Prostate gland (tissue), 2 donors: ENCODE data around the gene LRP8. TPM values are rescaled to one million over a fixed set of nuclear protein-coding genes. Genes with fewer than 3 reads are reported as not detected.

Experiments
- DNase-seq: peaks from one replicate; pipeline ENCODE4 v3.0.0-alpha.2; 2019; ENCODE audit warnings: low spot score
- H3K27ac ChIP-seq, 2 donors: fragments of 200-600 bp; sonication (generic); 2 replicates each; pipeline ENCODE4 v1.5.1; 2017 to 2019
- H3K27me3 ChIP-seq: fragments of 200-600 bp; sonication (generic); replicated peaks from 2 replicates; pipeline ENCODE4 v1.5.1; 2019; ENCODE audit not compliant: insufficient read depth
- H3K36me3 ChIP-seq, 2 donors: fragments of 200-600 bp; sonication (generic); 1 replicate in 1 of 2; 2 replicates in 1 of 2; pipeline versions ENCODE4 v1.5.1 to v1.8.1; 2017 to 2019
- H3K4me1 ChIP-seq: fragments of 200-600 bp; sonication (generic); replicated peaks from 2 replicates; pipeline ENCODE4 v1.5.1; 2019
- H3K4me3 ChIP-seq, 2 donors: fragments of 200-600 bp; sonication (generic); 2 replicates each; pipeline ENCODE4 v1.5.1; 2017 to 2019
- H3K9me3 ChIP-seq: fragments of 200-600 bp; sonication (generic); 2 replicates; pipeline ENCODE4 v1.5.1; 2017
- CTCF ChIP-seq, 4 experiments: fragments of 200-600 bp in 2 of 4; fragments of 450-650 bp in 2 of 4; sonication (generic) in 2 of 4; IDR thresholded peaks; 1 replicate in 3 of 4; 2 replicates in 1 of 4; pipeline ENCODE4 v1.5.1; 2016 to 2019; ENCODE audit warnings: antibody characterized with exemption in 4 of 4, mild to moderate bottlenecking in 2 of 4, moderate library complexity in 2 of 4
- POLR2A ChIP-seq: fragments of 450-650 bp; IDR thresholded peaks from one replicate; pipeline ENCODE4 v1.6.1; 2016; ENCODE audit warnings: antibody characterized with exemption, mild to moderate bottlenecking
- POLR2AphosphoS5 ChIP-seq: sonication (generic); formaldehyde crosslinking; IDR thresholded peaks from one replicate; pipeline ENCODE4 v1.6.1; 2017; ENCODE audit warnings: antibody characterized with exemption
- WGBS: methylation state at CpG from one replicate; pipeline ENCODE4 v1.1.5; 2018; 5-methylcytosine and 5-hydroxymethylcytosine counted together
- intact Hi-C: fragments of 100-400 bp; cut with DNase I; formaldehyde crosslinking; loops from one replicate; pipeline ENCODE4 v1.14.2; 2022
- total RNA-seq, 2 donors: library from RNA; depleted of rRNA; stranded (reverse); fragments of >200 nt; gene quantifications; one replicate each; pipeline ENCODE4 v1.1.0, GENCODE V29; 2016

LRP8 gene
- total RNA-seq, 2 donors from 2014 or later = 6.7 to 130 TPM

GRCh38 chr1:53280496-53280895 is 47.4 kb downstream of the LRP8 start:
- H3K4me3 ChIP-seq = no peak overlapping the region
- TF ChIP-seq CTCF (IDR thresholded peaks at IDR 0.05) (no peak), POLR2A (no peak), POLR2AphosphoS5 (no peak)
- no peaks in the 10 kb centered on the region for H3K36me3 ChIP-seq
- no peaks in the 10 kb centered on the region for H3K9me3 ChIP-seq
- no peaks in the 10 kb centered on the region for H3K27me3 ChIP-seq
- H3K27ac ChIP-seq = no peak overlapping the region
- 85% methylated on average over 8 of the region's 8 CpGs for WGBS
- DNase-seq = no peak
- H3K4me1 ChIP-seq = no peaks in the 10 kb centered on the region
- intact Hi-C loops = no loop called here

- Histone ChIP-seq H3K27ac (no peak overlapping the region), H3K36me3 (no peaks in the 10 kb centered on the region), H3K4me3 (no peak overlapping the region), H3K4me1 (no peaks in the 10 kb centered on the region), H3K27me3 (no peaks in the 10 kb centered on the region), H3K9me3 (no peaks in the 10 kb centered on the region)
- no peak for DNase-seq
- intact Hi-C loops = no loop called here
- TF ChIP-seq POLR2AphosphoS5 (no peak), POLR2A (no peak), CTCF (IDR thresholded peaks at IDR 0.05) (no peak)
- 81% methylated on average over 13 of the region's 14 CpGs for WGBS
Observed at GRCh38 chr1:53279296-53280200, 48.3 kb downstream of the LRP8 start.

- no peaks in the 10 kb centered on the region for H3K36me3 ChIP-seq
- TF ChIP-seq POLR2A = no peak
- TF ChIP-seq POLR2AphosphoS5 = no peak
- TF ChIP-seq CTCF (IDR thresholded peaks at IDR 0.05) = peak; percentile 70 to 91 (median 89)
- H3K4me3 ChIP-seq = no peak overlapping the region
- no peaks in the 10 kb centered on the region for H3K4me1 ChIP-seq
- intact Hi-C loops = loop anchor here (1.0 kb wide), 1 partner anchor 115 kb away; no protein-coding TSS in a partner anchor
- peak; percentile 25 for DNase-seq
- no peaks in the 10 kb centered on the region for H3K27me3 ChIP-seq
- H3K27ac ChIP-seq = no peak overlapping the region
- 14% methylated on average over 8 of the region's 8 CpGs for WGBS
- no peaks in the 10 kb centered on the region for H3K9me3 ChIP-seq
Observed at GRCh38 chr1:53278298-53278725, 49.6 kb downstream of the LRP8 start.

GRCh38 chr1:53277326-53277725 is 50.5 kb downstream of the LRP8 start:
- TF ChIP-seq POLR2A (no peak), POLR2AphosphoS5 (no peak), CTCF (IDR thresholded peaks at IDR 0.05) (no peak)
- WGBS = 97% methylated on average over 5 of the region's 5 CpGs

GRCh38 chr1:53276902-53277281 is 51.0 kb downstream of the LRP8 start:
- H3K4me3 ChIP-seq = no peak overlapping the region
- H3K4me1 ChIP-seq = no peaks in the 10 kb centered on the region
- H3K36me3 ChIP-seq = no peaks in the 10 kb centered on the region
- TF ChIP-seq CTCF (IDR thresholded peaks at IDR 0.05) (no peak), POLR2A (no peak), POLR2AphosphoS5 (no peak)
- WGBS = 81% methylated on average over 43 of the region's 46 CpGs
- intact Hi-C loops = no loop called here
- no peaks in the 10 kb centered on the region for H3K9me3 ChIP-seq
- no peak overlapping the region for H3K27ac ChIP-seq
- no peak for DNase-seq
- H3K27me3 ChIP-seq = no peaks in the 10 kb centered on the region

More at GRCh38 chr1:53277326-53277725, 50.5 kb downstream of the LRP8 start:
- H3K9me3 ChIP-seq = no peaks in the 10 kb centered on the region
- no peaks in the 10 kb centered on the region for H3K36me3 ChIP-seq
- no peaks in the 10 kb centered on the region for H3K27me3 ChIP-seq
- intact Hi-C loops = no loop called here
- H3K4me1 ChIP-seq = no peaks in the 10 kb centered on the region
- no peak for DNase-seq
- H3K4me3 ChIP-seq = no peak overlapping the region
- no peak overlapping the region for H3K27ac ChIP-seq
